RWPE1 (cell line): ENCODE data around the gene ZNF77.
A peak's percentile ranks its signal among the peaks of the same experiment; 100 is the strongest.
"Not testable (repeated sequence)": the region's sequence is repeated elsewhere in the genome, so short reads cannot be mapped to it uniquely, and the experiment has no call there.

Source experiments
- CTCF ChIA-PET: fragments of 350-600 bp; sonication (Branson Sonifier 250); formaldehyde crosslinking; extraction: SDS; loops from one replicate; lab custom pipeline; 2021; lab: Yijun Ruan, JAX
- POLR2A ChIA-PET: fragments of 400-600 bp; formaldehyde crosslinking; extraction: SDS; loops from one replicate; lab custom pipeline; 2020; ENCODE audit warnings: antibody characterized with exemption; ENCODE audit not compliant: low non-redundant PET; lab: Yijun Ruan, JAX
- DNase-seq: peaks from one replicate; pipeline ENCODE4 v3.0.0; 2012; ENCODE audit warnings: low spot score
- H3K27ac ChIP-seq: fragments of 450-650 bp; 2 replicates; pipeline ENCODE4 v1.5.1; 2017
- TF ChIP-seq, protein P1 (sequence below): fragments of 450-650 bp; conservative IDR thresholded peaks from 2 replicates; pipeline ENCODE4 v1.5.1; 2017; ENCODE audit warnings: low read depth, mild to moderate bottlenecking

The ZNF77 gene

DNA sequence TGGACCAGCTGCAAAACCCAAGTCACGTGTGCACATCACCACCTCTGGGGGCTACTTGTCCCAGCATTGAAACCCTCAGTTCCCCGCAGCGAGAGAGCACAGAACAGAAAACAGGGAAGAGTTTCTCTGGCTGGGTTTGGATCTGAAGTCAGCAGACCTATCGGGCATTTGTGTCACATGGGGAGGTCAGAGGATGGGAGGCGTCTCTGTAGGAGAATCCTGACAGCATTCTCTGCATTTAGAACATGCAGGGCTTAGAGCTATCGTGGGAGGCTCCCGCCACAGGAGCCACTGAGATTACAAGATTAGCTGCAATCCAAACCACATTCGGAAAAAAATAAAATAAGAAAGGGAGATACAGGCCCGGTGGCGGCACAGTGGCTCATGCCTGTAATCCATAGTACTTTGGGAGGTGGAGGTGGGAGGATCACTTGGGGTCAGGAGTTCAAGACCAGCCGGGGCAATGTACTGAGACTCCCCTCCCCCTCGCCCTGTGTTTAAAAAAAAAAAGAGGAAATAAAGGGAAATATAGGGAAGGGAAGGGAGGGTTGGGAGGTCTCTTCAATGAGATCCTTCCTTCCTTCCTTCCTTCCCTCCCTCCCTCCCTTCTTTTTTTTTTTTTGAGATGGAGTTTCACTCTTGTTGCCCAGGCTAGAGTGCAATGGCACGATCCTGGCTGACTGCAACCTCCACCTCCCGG is 29.7 kb upstream of the ZNF77 start:
- TF ChIP-seq, protein P1, sequence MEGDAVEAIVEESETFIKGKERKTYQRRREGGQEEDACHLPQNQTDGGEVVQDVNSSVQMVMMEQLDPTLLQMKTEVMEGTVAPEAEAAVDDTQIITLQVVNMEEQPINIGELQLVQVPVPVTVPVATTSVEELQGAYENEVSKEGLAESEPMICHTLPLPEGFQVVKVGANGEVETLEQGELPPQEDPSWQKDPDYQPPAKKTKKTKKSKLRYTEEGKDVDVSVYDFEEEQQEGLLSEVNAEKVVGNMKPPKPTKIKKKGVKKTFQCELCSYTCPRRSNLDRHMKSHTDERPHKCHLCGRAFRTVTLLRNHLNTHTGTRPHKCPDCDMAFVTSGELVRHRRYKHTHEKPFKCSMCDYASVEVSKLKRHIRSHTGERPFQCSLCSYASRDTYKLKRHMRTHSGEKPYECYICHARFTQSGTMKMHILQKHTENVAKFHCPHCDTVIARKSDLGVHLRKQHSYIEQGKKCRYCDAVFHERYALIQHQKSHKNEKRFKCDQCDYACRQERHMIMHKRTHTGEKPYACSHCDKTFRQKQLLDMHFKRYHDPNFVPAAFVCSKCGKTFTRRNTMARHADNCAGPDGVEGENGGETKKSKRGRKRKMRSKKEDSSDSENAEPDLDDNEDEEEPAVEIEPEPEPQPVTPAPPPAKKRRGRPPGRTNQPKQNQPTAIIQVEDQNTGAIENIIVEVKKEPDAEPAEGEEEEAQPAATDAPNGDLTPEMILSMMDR: no peak
- no peak overlapping the region for H3K27ac ChIP-seq
- no peak for DNase-seq
- CTCF ChIA-PET: no interaction called here
- POLR2A ChIA-PET: no interaction called here

DNA sequence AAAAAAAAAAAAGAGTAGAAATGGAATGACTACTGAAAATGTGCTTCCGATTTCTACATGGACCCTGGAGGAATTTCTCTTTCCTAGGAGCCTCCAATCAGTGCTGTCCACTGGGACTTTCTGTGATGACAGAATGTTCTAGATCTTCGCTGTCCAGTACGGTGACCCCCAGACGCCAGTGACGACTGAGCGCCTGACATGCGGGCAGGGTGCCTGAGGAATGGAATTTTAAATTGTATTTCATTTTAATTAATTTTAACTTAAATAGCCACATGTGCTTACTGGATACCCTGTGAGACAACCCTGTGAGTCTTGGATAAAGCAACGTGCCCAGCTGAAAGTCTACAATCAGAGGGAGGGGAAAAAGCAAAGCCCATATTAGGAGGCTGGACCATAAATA is 28.5 kb upstream of the ZNF77 start:
- ChIA-PET POLR2A (no interaction called here), CTCF (interaction anchor here (0.7 kb wide), 1 partner anchor 86 kb away, joined by 6 read pairs; no protein-coding TSS in a partner anchor)

DNA sequence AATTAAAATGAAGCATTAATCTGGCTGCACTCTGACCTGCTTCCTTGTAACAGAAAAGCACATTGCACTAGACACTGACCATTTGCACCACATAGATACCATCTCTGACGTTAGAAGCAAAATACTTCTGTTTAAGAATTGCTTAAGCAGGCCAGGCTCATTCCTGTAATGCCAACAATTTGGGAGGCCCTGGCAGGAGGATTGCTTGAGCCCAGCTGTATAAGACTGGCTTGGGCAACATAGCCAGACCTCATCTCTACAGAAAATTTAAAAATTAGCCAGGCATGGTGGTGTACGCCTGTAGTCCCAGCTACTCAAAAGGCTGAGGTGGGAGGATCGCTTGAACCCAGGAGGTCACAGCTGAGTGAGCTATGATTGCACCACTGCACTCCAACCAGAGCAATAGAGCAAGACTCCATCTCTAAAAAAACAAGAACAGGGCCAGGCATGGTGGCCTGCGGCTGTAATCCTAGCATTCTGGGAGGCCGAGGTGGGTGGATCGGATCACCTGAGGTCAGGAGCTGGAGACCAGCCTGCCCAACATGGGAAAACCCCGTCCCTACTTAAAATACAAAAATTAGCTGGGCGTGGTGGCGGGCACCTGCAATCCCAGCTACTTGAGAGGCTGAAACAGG is 25.5 kb upstream of the ZNF77 start:
- no peak for DNase-seq
- ChIA-PET POLR2A (no interaction called here), CTCF (interaction anchor here (0.6 to 1.1 kb wide), 2 partner anchors 8 to 88 kb away, joined by 3 to 4 read pairs; no protein-coding TSS in a partner anchor)
- no peak overlapping the region for H3K27ac ChIP-seq
- TF ChIP-seq, protein P1: no peak

More for the DNA sequence above, 28.5 kb upstream of the ZNF77 start:
- TF ChIP-seq, protein P1: no peak
- no peak overlapping the region for H3K27ac ChIP-seq
- DNase-seq: no peak

DNA sequence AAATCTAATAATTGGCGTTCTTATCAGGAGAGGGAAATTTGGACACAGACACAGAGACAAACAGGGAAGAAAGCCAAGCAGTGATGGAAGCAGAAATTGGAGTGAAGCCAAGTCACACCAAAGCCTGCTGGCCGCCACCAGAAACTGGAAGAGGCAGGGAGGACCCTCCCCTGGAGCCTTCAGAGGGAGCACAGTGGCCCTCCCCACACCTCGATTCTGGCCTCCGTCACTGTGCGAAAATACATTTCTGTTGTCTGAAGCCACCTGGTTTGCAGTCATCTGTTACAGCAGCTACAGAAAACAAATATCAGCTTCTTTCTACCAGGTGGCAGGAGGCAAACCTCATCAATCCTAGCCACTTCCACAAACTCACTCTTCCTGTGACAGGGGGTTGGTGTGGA is 24.3 kb upstream of the ZNF77 start:
- POLR2A ChIA-PET: no interaction called here

DNA sequence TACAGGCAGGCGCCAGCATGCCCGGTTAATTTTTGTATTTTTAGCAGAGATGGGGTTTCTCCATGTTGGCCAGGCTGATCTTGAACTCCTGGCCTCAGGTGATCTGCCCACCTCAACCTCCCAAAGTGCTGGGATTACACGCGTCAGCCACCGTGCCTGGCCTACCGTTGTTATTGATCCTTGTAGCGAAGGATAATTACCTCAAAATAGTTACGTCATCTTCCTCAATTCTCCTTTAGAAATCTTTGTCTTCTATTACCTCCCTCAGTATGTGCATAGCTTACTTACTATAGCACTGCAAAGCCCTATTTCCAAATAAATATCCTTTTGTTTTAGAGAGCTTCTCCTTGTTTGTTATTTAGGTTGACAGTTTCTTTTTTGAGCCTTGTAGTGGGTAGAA is 23.2 kb upstream of the ZNF77 start:
- no peak overlapping the region for H3K27ac ChIP-seq
- ChIA-PET CTCF (no interaction called here), POLR2A (no interaction called here)
- TF ChIP-seq, protein P1: no peak
- no peak for DNase-seq

More for the DNA sequence above, 24.3 kb upstream of the ZNF77 start:
- CTCF ChIA-PET: interaction anchor here (0.6 to 0.8 kb wide), 2 partner anchors 103 to 188 kb away, joined by 3 read pairs; no protein-coding TSS in a partner anchor
- peak overlapping the region; percentile 35 for H3K27ac ChIP-seq
- TF ChIP-seq, protein P1: no peak
- DNase-seq: no peak

DNA sequence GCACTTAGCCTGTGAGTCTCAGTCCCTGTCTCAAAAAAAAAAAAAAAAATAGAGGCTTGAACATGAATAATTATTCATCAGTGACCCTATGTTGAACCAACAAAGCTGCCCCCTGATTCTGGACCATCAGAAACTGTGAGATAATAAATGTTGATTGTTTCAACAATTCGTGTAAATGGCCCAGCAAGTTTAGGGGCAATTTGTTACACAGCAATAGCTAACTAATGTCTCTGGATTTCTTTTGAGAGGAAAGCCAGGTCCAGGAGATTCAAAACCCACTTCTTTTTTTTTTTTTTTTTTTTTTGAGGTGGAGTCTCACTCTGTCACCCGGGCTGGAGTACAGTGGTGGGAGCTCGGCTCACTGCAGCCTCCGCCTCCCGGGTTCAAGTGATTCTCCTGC is 20.1 kb upstream of the ZNF77 start:
- DNase-seq: no peak
- TF ChIP-seq, protein P1: no peak
- H3K27ac ChIP-seq: no peak overlapping the region
- POLR2A ChIA-PET: no interaction called here
- CTCF ChIA-PET: interaction anchor here (0.5 kb wide), 1 partner anchor 165 kb away, joined by 3 read pairs; no protein-coding TSS in a partner anchor

DNA sequence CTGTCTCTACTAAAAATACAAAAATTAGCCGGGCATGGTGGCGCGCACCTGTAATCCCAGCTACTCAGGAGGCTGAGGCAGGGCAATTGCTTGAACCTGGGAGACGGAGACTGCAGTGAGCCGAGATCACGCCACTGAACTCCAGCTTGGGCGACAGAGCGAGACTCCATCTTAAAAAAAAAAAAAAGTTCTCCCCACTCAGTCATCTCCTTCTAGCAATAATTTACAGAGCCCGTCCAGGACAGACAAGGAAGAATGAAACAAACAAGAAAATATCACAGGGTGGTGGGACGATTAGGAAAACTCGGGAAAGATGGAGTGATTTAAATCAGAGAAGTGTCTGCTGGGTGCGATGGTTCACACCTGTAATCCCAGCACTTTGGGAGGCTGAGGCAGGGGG is 18.9 kb upstream of the ZNF77 start:
- not testable (repeated sequence) for H3K27ac ChIP-seq, DNase-seq
- ChIA-PET CTCF (interaction anchor here (0.6 to 0.7 kb wide), 2 partner anchors 141 to 216 kb away, joined by 3 to 4 read pairs; no protein-coding TSS in a partner anchor), POLR2A (interaction anchor here (0.7 kb wide), 1 partner anchor 41 kb away, joined by 4 read pairs; no protein-coding TSS in a partner anchor)
